KOPT-K1 (cell line): ENCODE data around the gene RTCB.
"Not testable (repeated sequence)": the region's sequence is repeated elsewhere in the genome, so short reads cannot be mapped to it uniquely, and the experiment has no call there.

Experiments used
- H3K27ac ChIP-seq: fragments of 200-600 bp; sonication (generic); 2 replicates; pipeline ENCODE4 v1.5.1; 2016; ENCODE audit warnings: antibody characterized with exemption, mild to moderate bottlenecking, low read depth, low read length; ENCODE audit not compliant: poor library complexity, severe bottlenecking
- H3K36me3 ChIP-seq: fragments of 200-600 bp; sonication (generic); 2 replicates; pipeline ENCODE4 v1.5.1; 2017; ENCODE audit warnings: antibody characterized with exemption, mild to moderate bottlenecking, low read length, moderate library complexity; ENCODE audit not compliant: insufficient read depth
- H3K9me3 ChIP-seq: fragments of 200-600 bp; sonication (generic); 2 replicates; pipeline ENCODE4 v1.5.1; 2017; ENCODE audit warnings: antibody characterized with exemption, low read length, mild to moderate bottlenecking; ENCODE audit not compliant: insufficient read depth, poor library complexity, severe bottlenecking

The RTCB gene

DNA sequence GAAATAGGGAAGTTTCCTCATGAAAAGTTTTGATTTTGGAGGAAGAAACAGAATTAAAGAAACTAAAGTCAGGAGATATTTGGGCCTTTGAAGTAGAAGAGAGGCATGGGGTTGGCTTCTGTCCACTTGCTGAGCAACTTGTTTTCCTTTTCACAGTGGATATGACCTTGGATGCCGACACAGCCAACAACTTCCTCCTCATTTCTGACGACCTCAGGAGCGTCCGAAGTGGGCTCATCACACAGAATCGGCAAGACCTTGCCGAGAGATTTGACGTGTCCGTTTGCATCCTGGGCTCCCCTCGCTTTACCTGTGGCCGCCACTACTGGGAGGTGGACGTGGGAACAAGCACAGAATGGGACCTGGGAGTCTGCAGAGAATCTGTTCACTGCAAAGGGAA lies 52.0 kb downstream of the RTCB start:
- H3K9me3 ChIP-seq, H3K36me3 ChIP-seq, H3K27ac ChIP-seq: not testable (repeated sequence)

DNA sequence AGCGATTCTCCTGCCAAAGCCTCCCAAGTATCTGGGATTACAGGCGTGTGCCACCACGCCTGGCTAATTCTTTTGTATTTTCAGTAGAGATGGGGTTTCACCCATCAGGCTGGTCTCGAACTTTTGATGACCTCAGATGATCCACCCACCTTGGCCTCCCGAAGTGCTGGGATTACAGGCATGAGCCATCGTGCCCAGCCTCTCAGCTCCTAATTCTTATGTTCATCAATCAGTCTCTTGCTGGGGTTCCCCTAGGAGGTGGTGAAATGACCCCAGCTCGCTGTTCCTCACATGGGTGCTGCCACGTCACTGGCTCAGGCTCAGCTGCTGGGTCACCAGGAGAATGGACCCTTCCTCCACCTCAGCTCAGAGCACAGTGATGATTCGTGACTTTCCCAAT lies 54.5 kb downstream of the RTCB start, which contains the start of gene RFPL3:
Gene RFPL3 (plus strand): TSS at position 301 of the 400 bp plus-strand sequence. CDS start 205 bp downstream, outside the sequence.
- not testable (repeated sequence) for H3K9me3 ChIP-seq, H3K27ac ChIP-seq, H3K36me3 ChIP-seq

DNA sequence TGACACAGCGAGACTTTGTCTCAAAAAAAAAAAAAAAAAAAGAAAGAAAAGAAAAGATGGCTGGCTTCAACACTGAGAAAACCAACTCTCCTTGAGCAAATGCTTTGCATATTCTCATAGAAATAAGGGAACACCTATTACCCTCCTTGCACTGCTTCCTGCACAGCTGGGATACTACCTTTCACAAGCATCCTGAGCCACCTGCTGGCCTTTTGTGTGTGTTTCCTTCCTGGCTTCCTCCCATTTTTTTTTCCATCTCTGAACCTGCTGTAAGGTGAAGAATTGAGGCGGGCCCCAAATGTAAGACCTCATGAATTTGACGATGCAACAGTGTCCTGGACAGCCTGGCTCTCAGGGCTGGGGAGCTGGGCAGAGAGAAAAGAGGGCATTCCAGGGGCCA lies 56.3 kb downstream of the RTCB start:
- Histone ChIP-seq H3K9me3 (no peaks in the 10 kb centered on the region), H3K27ac (no peak overlapping the region)

DNA sequence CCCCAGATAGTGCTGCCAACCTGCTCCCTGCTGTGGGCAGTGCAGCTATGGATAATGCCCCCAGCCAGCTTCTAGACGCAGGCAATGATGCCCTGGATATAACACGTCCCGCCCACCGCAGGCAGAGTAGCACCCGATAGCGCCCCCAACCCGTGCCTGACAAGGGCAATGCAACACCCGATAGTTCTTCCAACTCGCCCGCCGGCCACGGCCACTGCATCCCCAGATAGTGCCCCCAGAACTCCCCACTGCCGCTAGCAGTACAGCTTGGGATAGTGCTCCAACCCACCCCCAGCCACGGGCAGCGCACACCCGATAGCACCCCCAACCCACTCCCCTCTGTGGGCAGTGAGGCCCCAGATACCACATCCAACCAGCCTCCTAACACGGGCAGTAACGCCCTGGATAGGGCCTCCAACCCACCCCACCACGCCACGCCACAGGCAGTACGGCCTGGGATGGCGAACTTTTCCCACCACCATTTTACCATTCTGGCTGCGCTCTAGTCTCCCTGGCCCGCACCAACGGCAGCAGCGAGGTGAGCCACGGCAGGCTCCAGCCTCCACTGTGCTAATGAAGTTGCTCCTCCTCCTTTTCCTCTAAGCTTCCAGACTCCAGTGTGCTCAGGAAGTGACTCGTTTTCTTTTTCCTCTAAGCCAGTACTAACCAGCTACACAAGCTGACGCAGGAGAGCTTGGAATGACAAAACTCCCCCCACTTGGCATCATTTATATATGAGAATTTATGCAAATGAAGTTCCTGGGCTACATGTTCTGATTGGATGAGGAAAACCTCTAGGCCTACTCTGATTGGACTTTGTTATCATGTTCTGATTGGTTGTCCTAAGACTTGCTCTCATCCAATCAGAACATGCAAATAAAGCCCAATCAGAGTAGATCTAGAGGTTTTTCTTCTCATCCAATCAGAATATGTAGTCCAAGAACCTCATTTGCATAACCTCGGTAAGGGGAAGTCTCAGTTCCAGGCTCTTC lies 57.4 kb downstream of the RTCB start:
- Histone ChIP-seq H3K36me3 (no peaks in the 10 kb centered on the region), H3K9me3 (no peaks in the 10 kb centered on the region), H3K27ac (no peak overlapping the region)

More for the DNA sequence above, 56.3 kb downstream of the RTCB start:
- no peaks in the 10 kb centered on the region for H3K36me3 ChIP-seq

DNA sequence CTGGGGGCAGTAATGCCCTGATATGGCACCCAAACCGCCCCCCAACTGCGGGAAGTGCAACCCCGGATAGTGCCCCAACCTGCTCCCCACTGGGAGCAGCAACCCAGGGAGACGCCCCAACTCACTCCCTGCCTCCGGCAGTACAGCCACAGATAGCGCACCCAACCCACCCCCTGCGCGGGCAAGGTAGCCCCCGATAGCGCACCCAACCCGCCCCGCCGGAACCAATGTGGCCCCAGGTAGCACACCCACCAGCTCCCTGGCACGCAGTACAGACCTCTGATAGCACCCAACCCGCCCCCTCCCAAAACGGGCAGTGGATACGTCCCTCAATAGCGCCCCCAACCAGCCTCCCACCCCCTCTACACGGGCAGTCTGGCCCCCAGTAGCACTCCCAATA lies 58.2 kb downstream of the RTCB start:
- no peak overlapping the region for H3K27ac ChIP-seq

DNA sequence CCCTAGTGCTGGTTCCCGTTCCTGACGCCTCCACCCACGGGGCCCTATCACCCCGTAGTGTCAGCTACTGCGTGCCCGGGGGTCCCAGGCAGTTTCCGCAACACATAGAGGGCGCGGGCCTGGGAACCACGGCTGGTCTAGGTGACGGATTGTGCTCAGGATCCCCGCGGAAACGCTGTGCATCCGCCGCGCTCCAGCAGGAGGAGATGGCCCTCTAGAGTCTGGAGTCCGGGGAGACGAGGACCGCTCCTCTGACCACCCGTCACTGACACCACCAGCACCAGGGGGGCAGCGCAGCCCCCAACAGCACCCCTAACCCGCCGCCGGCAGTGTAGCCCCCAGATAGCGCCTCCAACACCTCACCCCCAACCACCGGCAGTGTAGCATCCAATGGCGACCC lies 58.8 kb downstream of the RTCB start:
- H3K27ac ChIP-seq, result no peak overlapping the region
- no peaks in the 10 kb centered on the region for H3K9me3 ChIP-seq
- no peaks in the 10 kb centered on the region for H3K36me3 ChIP-seq

More for the DNA sequence above, 58.2 kb downstream of the RTCB start:
- Histone ChIP-seq H3K9me3 (no peaks in the 10 kb centered on the region), H3K36me3 (no peaks in the 10 kb centered on the region)

DNA sequence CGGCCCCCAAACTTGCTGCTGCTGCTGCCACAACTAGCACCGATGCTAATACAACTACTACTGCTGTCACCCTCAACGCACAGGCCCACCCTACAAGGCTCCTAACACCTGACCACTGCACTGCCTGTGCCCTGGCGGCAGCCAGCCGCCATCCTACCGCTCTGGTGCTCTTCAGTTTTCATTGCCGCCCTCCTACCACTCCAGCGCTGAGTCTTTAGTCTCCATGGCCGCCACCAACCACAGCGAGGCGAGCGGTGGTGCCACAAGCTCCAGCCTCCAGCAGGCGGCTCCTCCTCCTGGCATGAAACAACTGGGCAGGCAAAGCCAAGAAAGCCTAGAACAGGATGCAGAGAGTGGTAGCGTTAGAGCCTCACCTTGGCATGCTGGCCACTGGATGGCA lies 59.4 kb downstream of the RTCB start:
- no peak overlapping the region for H3K27ac ChIP-seq
- H3K36me3 ChIP-seq, result no peaks in the 10 kb centered on the region
- H3K9me3 ChIP-seq, result no peaks in the 10 kb centered on the region

DNA sequence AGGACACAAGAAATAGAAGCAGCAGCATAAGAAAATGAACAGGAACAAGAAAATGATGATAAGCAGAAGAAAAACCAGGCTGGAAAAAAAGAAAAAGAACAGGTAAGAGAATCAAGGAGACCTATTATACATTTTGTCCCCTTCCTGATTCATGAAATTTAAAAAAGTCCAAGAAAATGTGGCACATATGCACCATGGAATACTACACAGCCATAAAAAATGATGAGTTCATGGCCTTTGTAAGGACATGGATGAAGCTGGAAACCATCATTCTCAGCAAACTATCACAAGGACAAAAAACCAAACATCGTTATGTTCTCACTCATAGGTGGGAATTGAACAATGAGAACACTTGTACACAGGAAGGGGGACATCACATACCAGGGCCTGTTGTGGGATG lies 60.2 kb downstream of the RTCB start:
- not testable (repeated sequence) for H3K36me3 ChIP-seq, H3K9me3 ChIP-seq, H3K27ac ChIP-seq

DNA sequence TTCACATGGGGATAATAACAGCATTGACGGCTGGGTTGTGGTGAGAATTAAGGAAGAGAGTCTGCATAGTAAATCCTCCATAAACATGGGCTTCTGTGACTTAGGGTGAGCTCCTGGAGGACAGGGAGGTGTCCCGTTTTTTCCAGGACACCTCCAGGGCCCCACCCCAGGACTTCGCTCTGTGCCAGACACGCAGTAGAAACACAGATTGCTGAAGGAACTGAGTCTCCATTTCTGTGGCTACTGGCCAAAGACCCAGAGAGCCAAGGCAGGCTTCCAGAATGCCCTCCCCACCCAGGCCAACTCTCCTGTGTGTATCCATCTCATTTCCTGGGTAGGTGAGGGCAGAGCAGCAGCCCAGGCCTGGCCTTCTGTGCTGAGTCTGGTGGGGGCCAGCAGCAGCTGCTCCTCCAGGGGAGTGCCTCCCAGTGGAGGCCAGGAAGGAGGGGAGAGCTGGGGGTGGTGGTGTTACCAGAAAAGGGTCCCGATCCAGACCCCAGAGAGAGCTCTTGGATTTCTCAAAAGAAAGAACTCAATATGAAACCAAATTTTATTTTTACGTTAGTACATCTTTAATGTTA lies 63.9 kb downstream of the RTCB start:
- H3K27ac ChIP-seq, result no peak overlapping the region
- H3K36me3 ChIP-seq, result no peaks in the 10 kb centered on the region
- H3K9me3 ChIP-seq, result no peaks in the 10 kb centered on the region

DNA sequence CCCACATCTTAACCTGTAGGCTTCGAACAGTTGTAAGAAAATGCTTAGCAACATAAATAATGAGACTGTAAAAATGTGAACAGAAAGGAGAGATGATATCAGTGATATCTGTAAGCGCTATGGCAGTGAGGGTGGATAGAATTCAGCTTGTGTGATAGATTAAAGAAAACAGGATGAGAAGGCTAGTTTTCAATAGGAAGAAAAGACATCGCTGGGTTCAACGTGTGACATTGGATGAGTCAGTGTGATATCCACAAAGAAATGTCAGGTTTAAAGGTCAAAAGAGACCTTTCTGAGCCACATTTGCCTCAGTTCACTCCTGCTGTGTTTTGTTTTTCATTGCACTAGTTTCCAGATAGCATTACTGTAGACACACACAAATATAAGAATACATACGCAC lies 68.1 kb downstream of the RTCB start:
- Histone ChIP-seq H3K9me3 (no peaks in the 10 kb centered on the region), H3K27ac (no peak overlapping the region), H3K36me3 (no peaks in the 10 kb centered on the region)

DNA sequence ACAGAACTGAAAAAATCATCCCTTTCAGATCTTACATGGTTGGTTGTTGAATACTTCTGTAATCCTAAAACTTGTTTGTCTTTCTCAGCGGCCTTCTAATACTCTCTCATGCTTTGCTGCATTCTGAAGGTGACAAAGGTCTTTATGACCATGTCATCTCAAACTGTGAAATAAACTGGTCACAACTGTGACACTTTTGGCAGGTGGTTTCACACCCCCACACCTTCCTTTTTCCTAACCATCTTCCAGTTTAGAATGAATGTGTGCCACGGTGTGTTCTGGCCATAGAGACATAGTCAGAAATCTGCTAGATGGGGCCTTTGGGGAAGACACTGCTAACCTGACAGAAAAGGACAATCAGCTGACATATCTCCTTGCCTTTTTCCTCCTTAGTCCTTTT lies 69.1 kb downstream of the RTCB start:
- H3K27ac ChIP-seq, result no peak overlapping the region
- H3K36me3 ChIP-seq, result no peaks in the 10 kb centered on the region
- no peaks in the 10 kb centered on the region for H3K9me3 ChIP-seq

DNA sequence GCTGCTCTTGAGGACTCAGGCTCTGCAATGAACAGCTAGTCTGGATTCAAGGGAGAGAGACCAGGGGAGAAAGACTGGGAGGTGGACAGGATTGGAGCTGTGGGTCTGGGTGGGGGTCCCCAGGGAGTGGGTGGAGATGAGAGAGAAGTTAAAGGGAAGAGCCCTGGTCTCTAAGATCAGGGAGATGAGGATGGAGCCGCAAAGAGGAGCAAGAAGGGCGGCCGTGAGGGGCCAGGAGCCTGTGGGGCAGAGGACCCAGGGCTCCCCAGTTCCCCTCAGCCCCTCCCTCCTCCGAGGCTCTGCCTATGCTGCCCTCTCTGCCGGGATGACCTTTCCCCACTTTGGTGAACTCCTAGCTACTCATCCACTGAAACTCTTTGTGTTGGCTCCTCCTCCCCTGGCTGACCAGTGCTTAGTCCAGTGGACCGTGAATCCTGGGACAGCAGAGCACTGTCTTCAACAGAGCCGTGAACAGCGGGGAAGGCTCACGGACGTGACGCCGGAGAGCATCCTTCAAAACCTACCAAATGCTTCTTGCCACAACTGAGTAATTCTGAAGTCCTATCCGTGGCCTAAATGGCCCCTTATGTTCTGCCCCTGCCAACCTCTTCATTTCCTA lies 70.8 kb downstream of the RTCB start:
- Histone ChIP-seq H3K36me3 (no peaks in the 10 kb centered on the region), H3K27ac (no peak overlapping the region), H3K9me3 (no peaks in the 10 kb centered on the region)

DNA sequence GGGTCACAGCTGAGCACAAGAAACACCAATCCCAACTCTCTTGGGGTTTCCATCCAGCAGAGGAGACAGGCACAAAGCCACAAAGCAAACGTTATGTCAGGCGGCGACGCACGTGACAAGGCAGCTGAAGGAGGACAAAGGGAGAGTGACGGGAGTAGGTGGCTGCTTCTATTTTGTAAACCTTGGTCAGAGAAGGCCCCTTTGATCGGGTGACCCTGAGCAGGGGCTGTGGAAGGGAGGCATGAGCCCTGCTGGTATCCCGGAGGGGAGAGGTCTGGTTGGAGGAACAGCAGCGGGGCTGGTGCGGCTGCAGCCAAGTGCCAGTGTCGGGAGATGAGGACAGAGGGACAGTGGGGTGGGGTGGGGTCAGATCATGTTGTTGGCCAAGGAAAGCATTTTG lies 71.6 kb downstream of the RTCB start:
- Histone ChIP-seq H3K36me3 (no peaks in the 10 kb centered on the region), H3K9me3 (no peaks in the 10 kb centered on the region), H3K27ac (no peak overlapping the region)

DNA sequence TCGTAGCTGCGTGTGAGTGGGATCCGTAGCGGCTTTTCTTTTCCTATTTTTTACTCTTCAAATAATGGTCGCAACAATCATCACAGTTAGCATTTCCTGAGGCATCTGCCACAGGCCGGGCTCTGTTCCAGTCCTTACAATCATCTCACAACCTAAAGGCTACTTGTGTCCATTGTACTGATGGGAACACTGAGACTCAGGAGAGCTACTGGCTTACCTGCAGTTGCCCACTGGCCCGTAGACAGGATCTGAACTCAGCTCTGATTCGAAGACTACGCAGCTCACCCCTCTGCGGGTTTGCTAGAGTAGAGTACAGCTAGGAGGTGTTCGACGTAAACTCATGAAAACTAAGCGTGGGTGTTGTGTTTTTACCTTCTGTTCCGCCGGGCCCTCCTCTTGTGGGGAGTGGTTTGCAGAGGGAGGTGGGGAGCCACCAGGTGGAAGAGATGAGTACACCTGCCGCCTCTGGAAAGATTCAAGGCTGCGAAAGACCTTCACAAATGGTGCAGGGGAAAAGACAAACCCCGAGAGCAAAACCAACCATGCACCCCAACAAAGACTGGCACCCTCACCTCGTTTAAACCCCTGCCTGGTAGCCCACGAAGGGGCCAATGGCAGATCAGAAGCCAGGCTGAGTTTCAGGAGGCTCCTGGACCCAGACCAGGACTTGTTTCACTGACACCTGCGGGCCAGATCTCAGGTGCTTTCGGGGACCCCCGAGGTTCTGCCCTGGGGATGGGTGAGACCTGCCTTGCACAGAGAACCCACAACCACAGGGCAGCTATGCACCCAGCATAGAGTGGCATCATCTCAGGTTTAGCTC lies 72.6 kb downstream of the RTCB start:
- Histone ChIP-seq H3K27ac (no peak overlapping the region), H3K9me3 (no peaks in the 10 kb centered on the region), H3K36me3 (no peaks in the 10 kb centered on the region)

DNA sequence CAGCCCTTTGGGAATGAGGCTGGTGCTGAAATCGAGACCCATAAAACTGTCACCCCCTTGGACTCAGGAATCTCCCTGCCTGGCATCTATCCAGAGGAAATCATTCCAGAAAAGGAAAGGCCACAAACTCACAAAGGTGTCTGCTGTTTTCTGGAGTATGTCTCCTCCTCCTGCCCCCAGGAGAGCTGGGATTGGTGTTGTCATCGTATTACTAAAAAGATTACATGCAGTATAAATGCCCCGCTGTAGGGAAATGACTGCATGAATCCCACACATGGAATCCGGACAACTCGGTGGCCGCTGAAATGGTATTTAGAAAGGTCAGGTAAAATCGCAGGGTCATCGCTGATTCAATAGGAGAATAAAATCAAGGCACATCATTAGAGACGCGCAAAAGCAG lies 73.3 kb downstream of the RTCB start:
- Histone ChIP-seq H3K27ac (no peak overlapping the region), H3K36me3 (no peaks in the 10 kb centered on the region), H3K9me3 (no peaks in the 10 kb centered on the region)
